ENCODE measurements around the gene NPL. TPM values are rescaled to one million over a fixed set of nuclear protein-coding genes. Genes with fewer than 3 reads are reported as not detected.

NPL gene
- total and polyA plus RNA-seq, 9 of the 15 experiments (the other 6 are each of a cell fraction or from before 2014, with no cell fraction given) = 9.9 to 22.3 (median 14.2) TPM

DNA sequence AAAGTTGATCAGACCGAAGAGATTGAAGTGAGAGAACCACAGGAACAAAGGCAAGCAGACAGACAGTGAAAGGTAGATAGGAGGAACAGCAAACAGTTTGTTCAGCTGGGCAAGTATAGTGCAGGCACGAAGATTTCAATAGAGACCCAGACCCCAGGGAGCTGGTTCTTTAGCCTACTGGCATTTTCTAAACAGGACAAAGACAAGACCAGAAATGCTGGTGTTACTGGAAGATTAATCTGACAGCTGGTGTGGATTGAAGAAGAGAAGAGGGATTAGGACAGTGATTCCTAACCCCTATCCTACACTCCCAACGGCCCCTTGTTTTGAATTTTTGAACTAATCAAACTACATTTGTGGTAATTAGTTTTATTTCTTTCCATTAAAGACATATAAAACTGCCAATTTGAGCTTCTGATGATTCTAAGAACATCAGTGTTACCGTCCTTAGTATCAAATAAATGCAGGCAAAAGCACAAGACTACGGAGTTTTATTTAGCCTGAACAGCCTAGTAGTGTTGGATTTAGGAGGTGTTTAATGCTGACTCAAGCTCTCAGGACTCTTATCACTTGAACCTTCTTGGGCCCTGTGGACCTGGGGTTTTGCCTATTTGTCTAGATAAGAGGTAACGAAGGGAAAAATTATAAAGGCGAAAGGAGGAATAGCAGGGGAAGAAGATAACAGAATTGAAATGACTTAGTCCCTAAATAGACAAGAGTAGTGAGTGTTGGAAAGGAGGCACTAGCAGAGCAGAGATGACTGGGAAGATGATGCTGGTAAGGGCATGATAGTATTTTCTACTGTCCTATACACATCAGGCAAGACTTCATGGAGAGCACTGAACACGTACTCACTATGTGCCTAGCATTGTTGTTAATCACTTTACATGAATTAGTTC lies 2.0 kb downstream of the NPL start (continued):
- TF ChIP-seq, protein P1, sequence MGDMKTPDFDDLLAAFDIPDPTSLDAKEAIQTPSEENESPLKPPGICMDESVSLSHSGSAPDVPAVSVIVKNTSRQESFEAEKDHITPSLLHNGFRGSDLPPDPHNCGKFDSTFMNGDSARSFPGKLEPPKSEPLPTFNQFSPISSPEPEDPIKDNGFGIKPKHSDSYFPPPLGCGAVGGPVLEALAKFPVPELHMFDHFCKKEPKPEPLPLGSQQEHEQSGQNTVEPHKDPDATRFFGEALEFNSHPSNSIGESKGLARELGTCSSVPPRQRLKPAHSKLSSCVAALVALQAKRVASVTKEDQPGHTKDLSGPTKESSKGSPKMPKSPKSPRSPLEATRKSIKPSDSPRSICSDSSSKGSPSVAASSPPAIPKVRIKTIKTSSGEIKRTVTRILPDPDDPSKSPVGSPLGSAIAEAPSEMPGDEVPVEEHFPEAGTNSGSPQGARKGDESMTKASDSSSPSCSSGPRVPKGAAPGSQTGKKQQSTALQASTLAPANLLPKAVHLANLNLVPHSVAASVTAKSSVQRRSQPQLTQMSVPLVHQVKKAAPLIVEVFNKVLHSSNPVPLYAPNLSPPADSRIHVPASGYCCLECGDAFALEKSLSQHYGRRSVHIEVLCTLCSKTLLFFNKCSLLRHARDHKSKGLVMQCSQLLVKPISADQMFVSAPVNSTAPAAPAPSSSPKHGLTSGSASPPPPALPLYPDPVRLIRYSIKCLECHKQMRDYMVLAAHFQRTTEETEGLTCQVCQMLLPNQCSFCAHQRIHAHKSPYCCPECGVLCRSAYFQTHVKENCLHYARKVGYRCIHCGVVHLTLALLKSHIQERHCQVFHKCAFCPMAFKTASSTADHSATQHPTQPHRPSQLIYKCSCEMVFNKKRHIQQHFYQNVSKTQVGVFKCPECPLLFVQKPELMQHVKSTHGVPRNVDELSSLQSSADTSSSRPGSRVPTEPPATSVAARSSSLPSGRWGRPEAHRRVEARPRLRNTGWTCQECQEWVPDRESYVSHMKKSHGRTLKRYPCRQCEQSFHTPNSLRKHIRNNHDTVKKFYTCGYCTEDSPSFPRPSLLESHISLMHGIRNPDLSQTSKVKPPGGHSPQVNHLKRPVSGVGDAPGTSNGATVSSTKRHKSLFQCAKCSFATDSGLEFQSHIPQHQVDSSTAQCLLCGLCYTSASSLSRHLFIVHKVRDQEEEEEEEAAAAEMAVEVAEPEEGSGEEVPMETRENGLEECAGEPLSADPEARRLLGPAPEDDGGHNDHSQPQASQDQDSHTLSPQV (IDR thresholded peaks at IDR 0.05) = no peak
- TF ChIP-seq ZNF699 (CRISPR knock-in tag; IDR thresholded peaks at IDR 0.05; ENCODE audit: insufficient replicate concordance) (no peak), BRCA1 (IDR thresholded peaks at IDR 0.05) (no peak), BRCA1 (CRISPR knock-in tag; IDR thresholded peaks at IDR 0.05) (no peak), SMAD1 (IDR thresholded peaks at IDR 0.05; ENCODE audit: low read depth, low read length, partially characterized antibody) (no peak), NFATC3 (IDR thresholded peaks at IDR 0.05) (no peak; the same call in none of the 2 replicates), GTF2F1 (IDR thresholded peaks at IDR 0.05; ENCODE audit: low read depth, low read length) (no peak), CBX3 (IDR thresholded peaks at IDR 0.05; ENCODE audit: borderline replicate concordance in 1 of 2, low read length in 2 of 2) (peak in 1 of 2 experiments; percentile 68; a peak in 1 of 3 replicates), KDM1A (IDR thresholded peaks at IDR 0.05) (peak; percentile 98), MAX (CRISPR knock-in tag; IDR thresholded peaks at IDR 0.05) (no peak), MAFK (IDR thresholded peaks at IDR 0.05; ENCODE audit: low read length) (peak; percentile 94), CREB3 (tag; conservative IDR thresholded peaks at IDR 0.05; ENCODE audit: low read depth) (0 out of 2 replicates have a peak, but pooled peaks have one; percentile 27), PTBP1 (IDR thresholded peaks at IDR 0.05; ENCODE audit: low read depth, low read length) (no peak), ZNF277 (CRISPR knock-in tag; IDR thresholded peaks at IDR 0.05; ENCODE audit: borderline replicate concordance) (no peak), SMAD3 (CRISPR knock-in tag; conservative IDR thresholded peaks at IDR 0.05) (peak; percentile 79), CEBPB (tag; IDR thresholded peaks at IDR 0.05) (no peak)
- TF ChIP-seq, protein P2, sequence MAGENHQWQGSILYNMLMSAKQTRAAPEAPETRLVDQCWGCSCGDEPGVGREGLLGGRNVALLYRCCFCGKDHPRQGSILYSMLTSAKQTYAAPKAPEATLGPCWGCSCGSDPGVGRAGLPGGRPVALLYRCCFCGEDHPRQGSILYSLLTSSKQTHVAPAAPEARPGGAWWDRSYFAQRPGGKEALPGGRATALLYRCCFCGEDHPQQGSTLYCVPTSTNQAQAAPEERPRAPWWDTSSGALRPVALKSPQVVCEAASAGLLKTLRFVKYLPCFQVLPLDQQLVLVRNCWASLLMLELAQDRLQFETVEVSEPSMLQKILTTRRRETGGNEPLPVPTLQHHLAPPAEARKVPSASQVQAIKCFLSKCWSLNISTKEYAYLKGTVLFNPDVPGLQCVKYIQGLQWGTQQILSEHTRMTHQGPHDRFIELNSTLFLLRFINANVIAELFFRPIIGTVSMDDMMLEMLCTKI (IDR thresholded peaks at IDR 0.05; ENCODE audit: partially characterized antibody) = no peak
- TF ChIP-seq, protein P3, sequence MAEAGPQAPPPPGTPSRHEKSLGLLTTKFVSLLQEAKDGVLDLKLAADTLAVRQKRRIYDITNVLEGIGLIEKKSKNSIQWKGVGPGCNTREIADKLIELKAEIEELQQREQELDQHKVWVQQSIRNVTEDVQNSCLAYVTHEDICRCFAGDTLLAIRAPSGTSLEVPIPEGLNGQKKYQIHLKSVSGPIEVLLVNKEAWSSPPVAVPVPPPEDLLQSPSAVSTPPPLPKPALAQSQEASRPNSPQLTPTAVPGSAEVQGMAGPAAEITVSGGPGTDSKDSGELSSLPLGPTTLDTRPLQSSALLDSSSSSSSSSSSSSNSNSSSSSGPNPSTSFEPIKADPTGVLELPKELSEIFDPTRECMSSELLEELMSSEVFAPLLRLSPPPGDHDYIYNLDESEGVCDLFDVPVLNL (CRISPR knock-in tag; IDR thresholded peaks at IDR 0.05; ENCODE audit: low read depth) = no peak

Data from K562 (cell line).